ENCODE data around the gene DSTN.

Gene DSTN

DNA sequence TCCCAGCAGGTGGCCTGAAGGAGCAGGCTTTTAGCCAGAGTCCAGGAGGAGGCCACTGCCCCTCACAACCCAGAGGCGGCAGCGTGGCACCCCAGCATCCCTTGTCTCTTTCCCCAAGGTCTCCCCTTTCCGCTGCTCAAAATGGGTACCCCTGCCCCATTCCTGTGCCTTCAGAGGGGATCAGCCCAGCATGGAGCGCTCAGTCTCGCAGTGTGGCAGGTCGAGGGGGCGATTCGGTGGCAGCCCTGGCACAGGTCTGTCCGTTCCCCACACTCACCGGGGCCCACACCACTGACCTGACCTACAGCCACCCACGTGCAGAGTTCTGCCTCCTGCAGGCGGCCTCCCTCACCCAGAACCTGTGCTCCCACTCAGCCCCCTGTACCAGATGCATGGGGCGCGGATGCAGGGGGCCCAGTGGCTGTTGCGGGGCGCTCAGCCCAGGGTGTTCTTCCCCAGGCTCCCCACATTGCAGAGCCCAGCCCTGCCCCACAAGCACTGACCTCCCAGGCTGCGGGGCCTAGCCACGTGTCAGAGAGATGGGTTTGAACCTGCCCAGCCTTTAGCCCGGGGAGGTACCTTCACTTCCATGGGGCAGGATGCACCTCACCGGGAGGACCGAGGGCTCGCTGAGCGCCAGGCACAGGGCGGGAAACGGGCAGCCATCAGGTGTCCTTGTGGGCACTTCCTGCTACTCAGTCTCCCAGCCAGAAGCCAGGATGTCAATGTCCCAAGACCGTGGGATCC is 41.8 kb downstream of the DSTN start:
- TF ChIP-seq ZFX (IDR thresholded peaks at IDR 0.05) = no peak
- TF ChIP-seq, protein P1, sequence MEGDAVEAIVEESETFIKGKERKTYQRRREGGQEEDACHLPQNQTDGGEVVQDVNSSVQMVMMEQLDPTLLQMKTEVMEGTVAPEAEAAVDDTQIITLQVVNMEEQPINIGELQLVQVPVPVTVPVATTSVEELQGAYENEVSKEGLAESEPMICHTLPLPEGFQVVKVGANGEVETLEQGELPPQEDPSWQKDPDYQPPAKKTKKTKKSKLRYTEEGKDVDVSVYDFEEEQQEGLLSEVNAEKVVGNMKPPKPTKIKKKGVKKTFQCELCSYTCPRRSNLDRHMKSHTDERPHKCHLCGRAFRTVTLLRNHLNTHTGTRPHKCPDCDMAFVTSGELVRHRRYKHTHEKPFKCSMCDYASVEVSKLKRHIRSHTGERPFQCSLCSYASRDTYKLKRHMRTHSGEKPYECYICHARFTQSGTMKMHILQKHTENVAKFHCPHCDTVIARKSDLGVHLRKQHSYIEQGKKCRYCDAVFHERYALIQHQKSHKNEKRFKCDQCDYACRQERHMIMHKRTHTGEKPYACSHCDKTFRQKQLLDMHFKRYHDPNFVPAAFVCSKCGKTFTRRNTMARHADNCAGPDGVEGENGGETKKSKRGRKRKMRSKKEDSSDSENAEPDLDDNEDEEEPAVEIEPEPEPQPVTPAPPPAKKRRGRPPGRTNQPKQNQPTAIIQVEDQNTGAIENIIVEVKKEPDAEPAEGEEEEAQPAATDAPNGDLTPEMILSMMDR (conservative IDR thresholded peaks at IDR 0.05) = peak; percentile 27; the same call in 1 of the 2 replicates
- no peak overlapping the region for H3K27ac ChIP-seq

DNA sequence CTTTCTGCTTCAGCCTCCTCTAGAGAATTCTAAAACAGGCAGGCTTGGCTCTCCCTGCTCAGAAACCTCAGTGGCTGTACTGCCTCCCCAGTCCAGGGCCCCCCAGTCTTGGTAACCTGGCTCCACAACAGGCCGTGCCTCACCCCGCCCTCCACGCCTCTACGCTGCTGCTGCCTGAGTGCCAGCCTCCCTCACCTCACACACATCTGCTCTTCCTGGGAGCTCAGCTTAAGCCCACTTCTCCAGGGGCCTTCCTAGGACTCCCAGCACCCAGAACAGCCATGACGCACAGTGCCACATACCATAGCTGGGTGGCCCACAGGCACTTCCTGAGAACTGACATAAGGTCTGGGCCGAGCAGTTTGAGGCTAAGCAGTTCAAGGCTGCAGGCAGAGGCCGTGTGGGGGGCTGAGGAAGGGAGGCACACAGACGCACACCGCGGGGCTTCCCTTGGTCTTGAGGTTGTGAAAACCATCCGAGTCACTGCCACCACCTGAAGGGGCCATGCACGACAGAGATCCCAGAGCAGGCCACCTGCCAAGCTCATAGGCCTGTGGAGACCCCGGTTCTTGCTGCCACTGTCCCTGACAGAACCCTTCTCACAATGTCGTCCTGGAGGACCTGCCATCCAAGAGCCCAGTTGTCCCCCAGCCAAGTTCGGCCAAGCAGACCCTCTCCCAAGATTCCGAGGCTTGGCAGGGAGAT is 42.6 kb downstream of the DSTN start:
- no peak for TF ChIP-seq ZFX (IDR thresholded peaks at IDR 0.05)
- TF ChIP-seq, protein P1 (conservative IDR thresholded peaks at IDR 0.05) = no peak
- no peak overlapping the region for H3K27ac ChIP-seq

DNA sequence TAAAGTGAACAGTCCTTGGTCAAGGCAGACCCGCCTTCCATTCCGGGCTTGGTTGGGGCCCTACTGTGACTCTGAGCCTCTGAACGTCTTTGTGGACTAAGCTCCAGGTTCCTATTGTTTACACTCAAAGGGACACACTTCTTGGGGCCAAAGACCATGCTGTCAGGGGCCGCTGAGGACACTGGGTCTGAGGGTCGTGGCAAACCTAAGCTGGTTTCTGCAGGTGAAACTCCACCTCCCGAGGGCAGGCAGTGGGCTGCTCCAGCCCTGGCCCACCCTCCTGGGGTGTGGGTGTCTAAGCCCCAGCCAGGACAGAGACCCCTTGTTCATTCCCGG is 43.1 kb downstream of the DSTN start:
- H3K27ac ChIP-seq = no peak overlapping the region
- no peak for TF ChIP-seq ZFX (IDR thresholded peaks at IDR 0.05)
- TF ChIP-seq, protein P1 (conservative IDR thresholded peaks at IDR 0.05) = no peak

DNA sequence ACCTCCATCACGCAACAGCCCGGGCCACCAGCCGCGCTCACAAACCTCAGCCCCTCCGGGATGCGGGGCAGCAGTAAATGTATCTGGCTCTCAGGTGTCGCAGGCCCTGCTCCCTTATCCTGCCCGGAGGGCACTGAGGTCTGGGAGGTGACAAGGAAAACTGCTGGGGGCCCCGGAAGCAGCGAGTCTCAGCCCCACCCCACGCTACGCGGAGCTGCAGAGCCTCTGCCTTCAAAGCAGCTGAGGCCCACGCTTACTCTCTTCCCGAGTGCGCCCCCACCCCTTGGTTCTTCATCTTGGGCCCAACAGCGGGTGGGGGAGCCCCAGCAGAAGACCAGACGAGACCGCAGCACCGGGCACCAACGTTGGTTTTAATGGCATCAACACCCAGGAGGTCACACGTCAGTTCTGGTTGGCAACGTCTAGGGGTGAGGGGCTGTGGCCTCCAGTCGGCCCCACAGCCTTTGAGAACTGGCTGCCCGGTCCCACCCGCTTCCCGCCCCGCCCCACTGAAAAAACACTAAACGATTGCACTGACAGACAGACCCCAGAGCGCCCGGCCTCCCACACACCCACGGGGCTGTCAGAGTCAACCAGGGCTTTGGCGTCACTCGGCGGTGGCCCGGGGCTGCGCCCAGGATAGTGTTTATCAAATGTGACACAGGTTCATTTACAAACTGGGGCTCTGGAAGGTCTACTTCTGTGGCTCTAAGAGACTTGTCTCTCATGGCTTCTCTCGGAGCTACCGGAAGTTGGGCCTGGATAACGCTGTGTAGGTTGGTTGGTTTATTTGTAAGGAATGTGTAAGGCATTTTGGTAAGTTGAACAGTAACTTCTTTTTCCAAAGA is 43.7 kb downstream of the DSTN start:
- no peak overlapping the region for H3K27ac ChIP-seq
- TF ChIP-seq, protein P1 (conservative IDR thresholded peaks at IDR 0.05) = no peak
- TF ChIP-seq ZFX (IDR thresholded peaks at IDR 0.05) = no peak

DNA sequence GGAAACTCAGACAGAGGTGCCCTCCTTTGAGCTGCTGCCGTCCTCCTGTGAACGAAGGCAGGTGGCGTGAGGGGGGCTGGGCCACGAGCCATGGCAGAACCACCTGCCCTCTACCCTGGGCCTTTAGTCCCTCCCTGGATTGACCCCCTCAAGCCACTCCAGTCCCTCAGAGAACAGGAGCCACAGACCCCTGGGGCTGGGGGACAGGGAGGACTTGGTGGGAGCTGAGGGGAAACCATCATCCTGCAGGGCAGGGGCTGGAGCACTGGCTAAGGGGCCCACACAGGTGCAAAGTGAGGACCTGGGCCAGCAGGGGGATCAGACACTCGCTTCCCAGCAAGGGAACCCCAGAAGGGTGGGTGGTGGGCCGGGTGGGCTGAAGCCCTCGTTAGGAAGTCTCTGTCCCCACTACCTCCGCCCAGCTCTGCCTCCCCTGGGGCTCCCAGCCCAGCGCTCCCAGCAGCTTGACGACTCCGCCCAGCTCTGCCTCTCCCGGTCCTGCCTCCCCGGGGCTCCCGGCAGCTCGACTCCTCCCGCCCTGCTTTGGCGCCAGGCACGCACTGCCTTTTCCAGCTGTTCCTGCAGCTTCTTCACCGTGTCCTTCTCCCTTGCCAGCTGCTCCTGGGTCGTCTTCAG is 44.4 kb downstream of the DSTN start:
- no peak for TF ChIP-seq ZFX (IDR thresholded peaks at IDR 0.05)
- TF ChIP-seq, protein P1 (conservative IDR thresholded peaks at IDR 0.05) = no peak
- H3K27ac ChIP-seq = no peak overlapping the region

DNA sequence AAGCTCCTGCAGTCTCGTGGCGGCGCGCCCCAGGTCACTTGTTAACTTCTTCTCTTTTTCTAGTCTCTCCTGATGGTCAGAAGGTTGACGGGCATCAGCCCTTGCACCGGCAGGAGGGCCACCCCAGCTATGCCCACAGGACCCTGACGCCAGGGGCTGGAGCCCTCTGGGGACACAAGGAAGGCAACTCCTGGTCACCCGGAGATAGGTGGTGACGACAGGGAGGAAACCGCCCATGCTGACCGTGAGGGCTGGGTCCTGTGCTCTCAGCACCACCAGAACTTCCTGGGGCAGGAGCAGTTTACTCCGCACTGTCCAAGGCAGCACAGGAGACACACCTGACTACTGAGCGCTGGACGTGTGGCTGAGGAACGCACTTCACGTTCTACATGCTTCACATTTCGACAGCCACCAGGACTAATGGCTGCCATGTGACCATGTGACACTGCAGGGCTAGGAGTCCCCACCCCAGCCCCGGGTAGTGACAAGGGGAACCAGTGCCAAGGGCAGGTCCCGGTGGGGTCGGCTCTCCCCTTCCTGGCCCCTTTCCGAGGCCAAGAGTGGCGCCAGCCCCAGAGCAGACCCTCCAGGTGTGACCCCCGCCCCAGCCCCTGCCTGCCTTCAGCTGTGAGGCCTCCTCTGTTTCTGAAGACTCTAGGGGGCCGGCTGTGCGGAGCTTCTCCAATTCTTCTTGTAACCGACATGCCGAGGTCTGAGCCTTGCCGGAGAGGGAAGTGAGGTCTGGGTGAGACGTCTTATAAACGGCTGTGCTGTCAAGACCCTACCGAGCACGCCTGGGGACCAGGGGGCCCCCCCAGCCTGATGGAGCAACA is 45.2 kb downstream of the DSTN start:
- TF ChIP-seq, protein P1 (conservative IDR thresholded peaks at IDR 0.05) = no peak
- no peak for TF ChIP-seq ZFX (IDR thresholded peaks at IDR 0.05)
- no peak overlapping the region for H3K27ac ChIP-seq
